ENCODE results near the gene CDC25B. TPM values are rescaled to one million over a fixed set of nuclear protein-coding genes. Genes with fewer than 3 reads are reported as not detected.
A peak's percentile ranks its signal among the peaks of the same experiment; 100 is the strongest.

CDC25B gene
- total RNA-seq, 2 experiments from 2014 or later, result 294 to 298 TPM

GRCh38 chr20:3808544-3808943 lies 12.4 kb downstream of the CDC25B start:
- DNase-seq (no peak), ATAC-seq (no peak)
- Mint-ChIP-seq H3K4me3 (no peak overlapping the region), H3K9me3 (ENCODE audit: insufficient read depth) (no peaks in the 10 kb centered on the region), H3K4me1 (ENCODE audit: low read depth) (peaks cover 82% of the 10 kb centered on the region), H3K36me3 (ENCODE audit: low read depth) (peaks cover 41% of the 10 kb centered on the region), H3K27me3 (ENCODE audit: low read depth) (no peaks in the 10 kb centered on the region), H3K27ac (peak overlapping the region; percentile 25)
- CTCF ChIA-PET, result interaction anchor here (1.1 kb wide), 1 partner anchor 10 kb away, joined by 6 read pairs; no protein-coding TSS in a partner anchor
- POLR2A ChIA-PET, result no interaction called here

GRCh38 chr20:3811467-3812258 lies 15.6 kb downstream of the CDC25B start:
- Mint-ChIP-seq H3K27ac (peak overlapping the region; percentile 96), H3K9me3 (ENCODE audit: insufficient read depth) (no peaks in the 10 kb centered on the region), H3K4me3 (peak overlapping the region; percentile 76), H3K4me1 (ENCODE audit: low read depth) (peaks cover 82% of the 10 kb centered on the region), H3K36me3 (ENCODE audit: low read depth) (peaks cover 14% of the 10 kb centered on the region), H3K27me3 (ENCODE audit: low read depth) (no peaks in the 10 kb centered on the region)
- POLR2A ChIA-PET, result interaction anchor here (0.6 to 2.7 kb wide), 8 partner anchors 9 to 1003 kb away, joined by 3 to 14 read pairs (median 4); partner anchors contain the start of genes AP5S1, CDC25B and CENPB
- DNase-seq, result peak; percentile 91
- CTCF ChIA-PET, result interaction anchor here (0.5 to 3.7 kb wide), 7 partner anchors 9 to 268 kb away, joined by 3 to 35 read pairs (median 3); partner anchors contain the start of genes AP5S1 and CENPB
- ATAC-seq, result peak; percentile 86

- CTCF ChIA-PET, result interaction anchor here (0.5 to 3.7 kb wide), 6 partner anchors 8 to 268 kb away, joined by 3 to 35 read pairs (median 3); partner anchors contain the start of genes ADISSP and AP5S1
- Mint-ChIP-seq H3K36me3 (ENCODE audit: low read depth) (peaks cover 9% of the 10 kb centered on the region), H3K9me3 (ENCODE audit: insufficient read depth) (no peaks in the 10 kb centered on the region), H3K27me3 (ENCODE audit: low read depth) (no peaks in the 10 kb centered on the region), H3K4me1 (ENCODE audit: low read depth) (peaks cover 82% of the 10 kb centered on the region), H3K4me3 (peak overlapping the region; percentile 76), H3K27ac (peak overlapping the region; percentile 96)
- no peak for ATAC-seq
- DNase-seq, result no peak
- POLR2A ChIA-PET, result interaction anchor here (1.0 to 2.7 kb wide), 6 partner anchors 8 to 1002 kb away, joined by 3 to 14 read pairs (median 4); partner anchors contain the start of genes AP5S1, CDC25B and CENPB
These were observed 16.2 kb downstream of the CDC25B start for GRCh38 chr20:3812259-3812681.

- ChIA-PET CTCF (interaction anchor here (1.0 to 3.7 kb wide), 8 partner anchors 13 to 60 kb away, joined by 3 to 12 read pairs (median 4); partner anchors contain the start of genes ADISSP, CDC25B and CENPB), POLR2A (interaction anchor here (0.6 to 2.7 kb wide), 5 partner anchors 14 to 1001 kb away, joined by 3 to 14 read pairs (median 4); partner anchors contain the start of genes CDC25B and CENPB)
- no peaks in the 10 kb centered on the region for H3K9me3 Mint-ChIP-seq (ENCODE audit: insufficient read depth)
- H3K4me3 Mint-ChIP-seq, result no peak overlapping the region
- H3K27ac Mint-ChIP-seq, result peak overlapping the region; percentile 76
- peaks cover 7% of the 10 kb centered on the region for H3K36me3 Mint-ChIP-seq (ENCODE audit: low read depth)
- no peaks in the 10 kb centered on the region for H3K27me3 Mint-ChIP-seq (ENCODE audit: low read depth)
- no peak for DNase-seq
- peaks cover 81% of the 10 kb centered on the region for H3K4me1 Mint-ChIP-seq (ENCODE audit: low read depth)
- no peak for ATAC-seq
These were observed 17.1 kb downstream of the CDC25B start for GRCh38 chr20:3812975-3813847.

DNA sequence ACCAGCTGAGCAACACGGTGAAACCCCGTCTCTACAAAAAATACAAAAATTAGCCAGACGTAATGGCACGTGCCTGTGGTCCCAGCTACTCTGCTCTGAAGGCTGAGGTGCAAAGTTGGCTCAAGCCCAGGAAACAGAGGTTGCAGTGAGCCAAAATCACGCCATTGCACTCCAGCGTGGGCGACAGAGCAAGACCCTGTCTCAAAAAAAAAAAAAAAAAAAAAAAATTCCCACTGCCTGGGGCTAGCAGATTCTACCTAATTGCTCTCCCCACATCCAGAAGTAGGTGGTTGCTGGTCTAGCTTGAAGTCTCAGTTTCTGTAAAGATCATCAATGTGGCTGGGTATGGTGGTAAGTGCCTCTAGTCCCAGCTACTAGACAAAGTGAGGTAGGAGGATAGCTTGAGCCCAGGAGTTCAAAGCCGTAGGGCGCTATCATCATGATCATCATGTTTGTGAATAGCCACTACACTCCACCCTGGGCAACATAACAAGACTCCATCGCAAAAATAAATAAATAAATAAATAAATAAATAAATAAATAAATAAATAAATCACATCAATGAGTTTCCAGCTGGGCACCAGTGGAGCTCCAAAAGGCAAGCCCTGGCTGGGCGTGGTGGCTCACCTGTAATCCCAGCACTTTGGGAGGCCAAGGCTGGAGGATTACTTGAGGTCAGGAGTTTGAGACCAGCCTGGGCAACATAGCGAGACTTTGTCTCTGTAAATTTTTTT lies 17.9 kb downstream of the CDC25B start:
- Mint-ChIP-seq H3K4me3 (no peak overlapping the region), H3K27me3 (ENCODE audit: low read depth) (no peaks in the 10 kb centered on the region), H3K27ac (peak overlapping the region; percentile 76), H3K4me1 (ENCODE audit: low read depth) (peaks cover 86% of the 10 kb centered on the region), H3K9me3 (ENCODE audit: insufficient read depth) (no peaks in the 10 kb centered on the region), H3K36me3 (ENCODE audit: low read depth) (peaks cover 6% of the 10 kb centered on the region)
- CTCF ChIA-PET, result interaction anchor here (1.1 to 3.7 kb wide), 6 partner anchors 14 to 46 kb away, joined by 3 to 12 read pairs (median 4); partner anchors contain the start of genes ADISSP, CDC25B and CENPB
- DNase-seq, result peak; percentile 34
- ATAC-seq, result no peak
- POLR2A ChIA-PET, result interaction anchor here (0.6 to 0.9 kb wide), 2 partner anchors 9 to 15 kb away, joined by 3 read pairs; no protein-coding TSS in a partner anchor

GRCh38 chr20:3814928-3815495 lies 18.9 kb downstream of the CDC25B start:
- Mint-ChIP-seq H3K4me3 (peak overlapping the region; percentile 50), H3K4me1 (ENCODE audit: low read depth) (peaks cover 94% of the 10 kb centered on the region), H3K27me3 (ENCODE audit: low read depth) (no peaks in the 10 kb centered on the region), H3K9me3 (ENCODE audit: insufficient read depth) (no peaks in the 10 kb centered on the region), H3K27ac (peak overlapping the region; percentile 98), H3K36me3 (ENCODE audit: low read depth) (peaks cover 6% of the 10 kb centered on the region)
- DNase-seq, result no peak
- ATAC-seq, result no peak
- ChIA-PET POLR2A (interaction anchor here (0.9 to 7.3 kb wide), 8 partner anchors 9 to 56 kb away, joined by 3 to 44 read pairs (median 4); partner anchors contain the start of genes CDC25B and CENPB), CTCF (interaction anchor here (1.6 to 7.7 kb wide), 3 partner anchors 15 to 47 kb away, joined by 3 to 126 read pairs (median 12); partner anchors contain the start of genes ADISSP and CENPB)

GRCh38 chr20:3815703-3816315 lies 19.7 kb downstream of the CDC25B start:
- Mint-ChIP-seq H3K4me3 (peak overlapping the region; percentile 50), H3K4me1 (ENCODE audit: low read depth) (peaks cover 88% of the 10 kb centered on the region), H3K27ac (peak overlapping the region; percentile 98), H3K9me3 (ENCODE audit: insufficient read depth) (no peaks in the 10 kb centered on the region), H3K36me3 (ENCODE audit: low read depth) (peaks cover 7% of the 10 kb centered on the region), H3K27me3 (ENCODE audit: low read depth) (no peaks in the 10 kb centered on the region)
- ATAC-seq (peak; percentile 20), DNase-seq (peak; percentile 81)
- POLR2A ChIA-PET, result interaction anchor here (0.6 to 7.3 kb wide), 8 partner anchors 10 to 55 kb away, joined by 3 to 44 read pairs (median 4); partner anchors contain the start of genes CDC25B and CENPB
- CTCF ChIA-PET, result interaction anchor here (0.6 to 7.7 kb wide), 4 partner anchors 15 to 242 kb away, joined by 3 to 126 read pairs (median 8); partner anchors contain the start of genes ADISSP and CENPB

DNA sequence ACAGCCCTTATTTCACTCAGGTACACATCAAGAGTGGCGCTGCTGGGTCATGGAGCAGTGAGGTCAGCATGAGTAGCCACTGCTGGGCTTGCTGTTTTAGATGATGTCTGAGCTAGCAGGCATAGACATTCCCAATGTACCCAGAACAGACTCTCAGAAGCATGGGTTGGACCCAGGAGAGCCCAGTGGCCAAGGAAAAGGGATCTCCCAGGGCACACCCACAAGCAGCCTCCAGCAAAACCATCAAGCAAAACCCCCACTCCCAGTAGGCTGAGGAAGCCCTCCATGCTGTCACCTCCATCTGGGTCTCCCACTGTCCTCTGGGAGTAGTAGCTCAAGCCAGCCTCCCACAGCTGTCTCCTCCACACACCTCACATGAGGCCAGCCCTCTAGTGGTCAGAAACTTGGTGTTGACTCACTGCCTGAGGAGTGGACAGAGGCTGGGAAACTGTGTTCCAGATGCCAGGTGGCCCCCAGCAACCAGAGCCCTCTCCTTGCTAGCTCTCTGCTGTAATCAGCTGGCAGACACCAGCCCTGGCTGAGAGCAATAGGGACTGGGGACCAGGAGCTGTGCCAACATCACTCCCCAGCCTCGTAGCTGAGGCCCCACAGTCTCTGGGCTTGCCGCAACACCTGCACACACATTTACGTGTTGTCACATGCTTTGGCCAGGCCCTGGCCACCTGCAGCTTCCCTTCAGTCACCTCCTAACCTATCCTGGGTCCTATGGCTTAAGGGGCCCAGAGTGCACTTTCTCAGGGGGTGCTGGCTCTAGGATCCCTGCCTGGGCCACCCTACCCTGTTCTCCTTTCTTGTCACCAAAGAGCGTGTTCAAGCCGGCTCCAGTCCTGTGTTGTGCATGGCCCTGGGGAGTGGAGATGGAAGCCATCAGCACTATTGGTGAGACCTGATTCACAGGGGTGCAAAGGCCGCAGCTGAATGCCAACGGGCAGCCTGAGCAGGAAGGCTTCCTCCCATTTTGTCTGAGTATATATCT lies 22.3 kb downstream of the CDC25B start:
- peak overlapping the region; percentile 89 for H3K27ac Mint-ChIP-seq

More for the DNA sequence above, 22.3 kb downstream of the CDC25B start:
- DNase-seq, result peak; percentile 43
- ChIA-PET CTCF (interaction anchor here (1.1 to 7.7 kb wide), 9 partner anchors 8 to 65 kb away, joined by 3 to 126 read pairs (median 14); partner anchors contain the start of genes CDC25B and CENPB), POLR2A (interaction anchor here (7.3 kb wide), 1 partner anchor 22 kb away, joined by 44 read pairs; the partner anchor contains the start of gene CDC25B)
- Mint-ChIP-seq H3K4me3 (no peak overlapping the region), H3K9me3 (ENCODE audit: insufficient read depth) (no peaks in the 10 kb centered on the region), H3K4me1 (ENCODE audit: low read depth) (peaks cover 73% of the 10 kb centered on the region), H3K36me3 (ENCODE audit: low read depth) (peaks cover 10% of the 10 kb centered on the region), H3K27me3 (ENCODE audit: low read depth) (no peaks in the 10 kb centered on the region)
- ATAC-seq, result no peak
